Hepatocyte (in vitro differentiated cells): ENCODE results near the gene PCSK4. TPM values are rescaled to one million over a fixed set of nuclear protein-coding genes. Genes with fewer than 3 reads are reported as not detected.

Source experiments
- DNase-seq: peaks from one replicate; pipeline ENCODE4 v3.0.0-alpha.2; 2016; ENCODE audit warnings: low spot score
- H2AFZ ChIP-seq: fragments of 200-600 bp; sonication (generic); 2 replicates; pipeline ENCODE4 v1.6.0; 2016; ENCODE audit warnings: antibody characterized with exemption, mild to moderate bottlenecking
- H3K27ac ChIP-seq: fragments of 200-600 bp; sonication (generic); 2 replicates; pipeline ENCODE4 v1.5.1; 2016; ENCODE audit warnings: mild to moderate bottlenecking
- H3K27me3 ChIP-seq: fragments of 200-600 bp; sonication (generic); 2 replicates; pipeline ENCODE4 v1.6.1; 2016
- H3K36me3 ChIP-seq: fragments of 200-600 bp; sonication (generic); replicated peaks from 2 replicates; pipeline ENCODE4 v1.5.1; 2016; ENCODE audit warnings: low read depth; ENCODE audit not compliant: insufficient read depth
- H3K4me1 ChIP-seq: fragments of 200-600 bp; sonication (generic); 2 replicates; pipeline ENCODE4 v1.5.1; 2016; ENCODE audit warnings: mild to moderate bottlenecking, moderate library complexity; ENCODE audit not compliant: insufficient read depth
- H3K4me2 ChIP-seq: fragments of 200-600 bp; sonication (generic); 2 replicates; pipeline ENCODE4 v1.6.0; 2016
- H3K4me3 ChIP-seq: fragments of 200-600 bp; sonication (generic); 2 replicates; pipeline ENCODE4 v1.5.1; 2016; ENCODE audit warnings: mild to moderate bottlenecking
- H3K79me2 ChIP-seq: fragments of 200-600 bp; sonication (generic); 2 replicates; pipeline ENCODE4 v1.6.0; 2017; ENCODE audit warnings: mild to moderate bottlenecking
- H3K9me2 ChIP-seq: fragments of 200-600 bp; sonication (generic); replicated peaks from 2 replicates; pipeline ENCODE4 v1.6.0; 2017; ENCODE audit warnings: mild to moderate bottlenecking; ENCODE audit not compliant: insufficient read depth
- H3K9me3 ChIP-seq: fragments of 200-600 bp; sonication (generic); 2 replicates; pipeline ENCODE4 v1.5.1; 2016; ENCODE audit warnings: low read depth, mild to moderate bottlenecking
- H4K20me1 ChIP-seq: fragments of 200-600 bp; sonication (generic); 2 replicates; pipeline ENCODE4 v1.6.0; 2016; ENCODE audit warnings: mild to moderate bottlenecking; ENCODE audit not compliant: insufficient read depth, poor library complexity, severe bottlenecking
- CTCF ChIP-seq: fragments of 200-600 bp; sonication (generic); IDR thresholded peaks from 2 replicates; pipeline ENCODE4 v1.5.1; 2016; ENCODE audit warnings: antibody characterized with exemption, mild to moderate bottlenecking; ENCODE audit not compliant: poor library complexity
- EZH2 ChIP-seq: fragments of 200-600 bp; sonication (generic); IDR thresholded peaks from 2 replicates; pipeline ENCODE4 v1.6.1; 2016; ENCODE audit warnings: antibody characterized with exemption, mild to moderate bottlenecking, borderline replicate concordance
- EZH2phosphoT487 ChIP-seq: fragments of 200-600 bp; sonication (generic); IDR thresholded peaks from one replicate; pipeline ENCODE4 v1.6.1; 2018; ENCODE audit warnings: antibody characterized with exemption, mild to moderate bottlenecking, low read depth, moderate library complexity; ENCODE audit not compliant: unreplicated experiment, severe bottlenecking
- WGBS: methylation state at CpG from one replicate; pipeline ENCODE4 v1.1.6; 2016; ENCODE audit warnings: low lambda C conversion rate; ENCODE audit errors: missing lambda C conversion rate; 5-methylcytosine and 5-hydroxymethylcytosine counted together
- polyA plus RNA-seq: library from polyadenylated mRNA; unstranded; fragments of >200 nt; fragmentation: Nextera tagmentation; extraction: Ambion mirVana; gene quantifications from 2 replicates; pipeline ENCODE4 v1.2.1, GENCODE V29; 2016
- total RNA-seq: library from RNA; depleted of rRNA; stranded (reverse); fragments of >200 nt; gene quantifications from 2 replicates; pipeline ENCODE4 v1.2.3, GENCODE V29; 2014

The PCSK4 gene
- total and polyA plus RNA-seq, 2 experiments from 2014 or later = 7.7 to 9.6 TPM

- peaks cover 71% of the 10 kb centered on the region for H4K20me1 ChIP-seq
- no peak overlapping the region for H2AFZ ChIP-seq
- no peaks in the 10 kb centered on the region for H3K36me3 ChIP-seq
- TF ChIP-seq EZH2phosphoT487 = no peak
- peaks cover 31% of the 10 kb centered on the region for H3K4me1 ChIP-seq
- H3K9me2 ChIP-seq = no peaks in the 10 kb centered on the region
- no peak for DNase-seq
- no peaks in the 10 kb centered on the region for H3K9me3 ChIP-seq
- H3K4me2 ChIP-seq = no peak overlapping the region
- WGBS = 82% methylated on average over 20 of the region's 20 CpGs
- no peak overlapping the region for H3K4me3 ChIP-seq
- H3K27ac ChIP-seq = no peak overlapping the region
- H3K27me3 ChIP-seq = peaks cover 48% of the 10 kb centered on the region
- H3K79me2 ChIP-seq = peaks cover 21% of the 10 kb centered on the region
Measured at GRCh38 chr19:1473085-1473851, 16.9 kb downstream of the PCSK4 start.

GRCh38 chr19:1472231-1473084 is 17.7 kb downstream of the PCSK4 start:
- no peak overlapping the region for H3K4me3 ChIP-seq
- H2AFZ ChIP-seq = no peak overlapping the region
- WGBS = 71% methylated on average over 35 of the region's 44 CpGs
- H3K4me2 ChIP-seq = no peak overlapping the region
- no peak overlapping the region for H3K27ac ChIP-seq
- TF ChIP-seq EZH2phosphoT487 (no peak), CTCF (no peak), EZH2 (no peak)
- peaks cover 30% of the 10 kb centered on the region for H3K4me1 ChIP-seq
- H3K79me2 ChIP-seq = peaks cover 13% of the 10 kb centered on the region
- no peaks in the 10 kb centered on the region for H3K9me3 ChIP-seq
- peaks cover 77% of the 10 kb centered on the region for H4K20me1 ChIP-seq
- H3K36me3 ChIP-seq = no peaks in the 10 kb centered on the region
- no peaks in the 10 kb centered on the region for H3K9me2 ChIP-seq
- peaks cover 56% of the 10 kb centered on the region for H3K27me3 ChIP-seq
- no peak for DNase-seq

GRCh38 chr19:1471515-1472160 is 18.5 kb downstream of the PCSK4 start:
- H3K9me2 ChIP-seq = no peaks in the 10 kb centered on the region
- peaks cover 64% of the 10 kb centered on the region for H3K27me3 ChIP-seq
- H3K4me2 ChIP-seq = peak overlapping the region; percentile 94
- H3K9me3 ChIP-seq = no peaks in the 10 kb centered on the region
- WGBS = 42% methylated on average over 19 of the region's 24 CpGs
- H4K20me1 ChIP-seq = peaks cover 78% of the 10 kb centered on the region
- peaks cover 5% of the 10 kb centered on the region for H3K79me2 ChIP-seq
- TF ChIP-seq EZH2 (no peak), CTCF (peak; percentile 26), EZH2phosphoT487 (no peak)
- H3K4me1 ChIP-seq = peaks cover 32% of the 10 kb centered on the region
- no peaks in the 10 kb centered on the region for H3K36me3 ChIP-seq
- no peak overlapping the region for H2AFZ ChIP-seq
- H3K4me3 ChIP-seq = no peak overlapping the region
- DNase-seq = no peak
- H3K27ac ChIP-seq = no peak overlapping the region
